Liver (tissue), 9 donors: Measurements from ENCODE around the gene GPC3. TPM values are rescaled to one million over a fixed set of nuclear protein-coding genes. Genes with fewer than 3 reads are reported as not detected.

Experiments used
- DNase-seq: peaks from one replicate; pipeline ENCODE4 v3.0.0-alpha.2; 2017; ENCODE audit warnings: low spot score
- H3K27ac ChIP-seq, 2 donors: one replicate each; pipeline ENCODE4 v1.7.0; 2013; ENCODE audit warnings: inconsistent platforms in 2 of 2, low read length in 2 of 2, control low read depth in 1 of 2, low read depth in 1 of 2, mild to moderate bottlenecking in 1 of 2
- H3K27me3 ChIP-seq, 4 donors: one replicate each; pipeline versions ENCODE4 v1.6.1 to v1.7.0; 2013; ENCODE audit warnings: low read length in 3 of 4, inconsistent platforms in 1 of 4, mild to moderate bottlenecking in 1 of 4, moderate library complexity in 1 of 4; ENCODE audit not compliant: control insufficient read depth in 4 of 4, insufficient read depth in 4 of 4
- H3K36me3 ChIP-seq, 4 donors: one replicate each; pipeline versions ENCODE4 v1.6.1 to v1.7.0; 2013; ENCODE audit warnings: low read length in 3 of 4, mild to moderate bottlenecking in 3 of 4, low read depth in 1 of 4, moderate library complexity in 1 of 4; ENCODE audit not compliant: control insufficient read depth in 4 of 4, insufficient read depth in 3 of 4
- H3K4me1 ChIP-seq, 4 donors: one replicate each; pipeline versions ENCODE4 v1.6.1 to v1.7.0; 2013; ENCODE audit warnings: low read length in 3 of 4, mild to moderate bottlenecking in 3 of 4, moderate library complexity in 1 of 4; ENCODE audit not compliant: control insufficient read depth in 4 of 4, insufficient read depth in 4 of 4
- H3K4me3 ChIP-seq, 3 donors: one replicate each; pipeline versions ENCODE4 v1.6.1 to v1.7.0; 2013; ENCODE audit warnings: low read length in 3 of 3, control low read depth in 1 of 3, low read depth in 1 of 3, mild to moderate bottlenecking in 1 of 3
- H3K9ac ChIP-seq, 2 donors: one replicate each; pipeline ENCODE4 v1.7.0; 2013; ENCODE audit warnings: low read length in 2 of 2, mild to moderate bottlenecking in 2 of 2, moderate library complexity in 2 of 2, control low read depth in 1 of 2, low read depth in 1 of 2
- H3K9me3 ChIP-seq, 4 donors: one replicate each; pipeline versions ENCODE4 v1.6.1 to v1.7.0; 2013; ENCODE audit warnings: low read length in 3 of 4; ENCODE audit not compliant: control insufficient read depth in 4 of 4
- FOXA1 ChIP-seq: IDR thresholded peaks from 2 replicates; pipeline ENCODE4 v1.6.1; 2016; ENCODE audit warnings: antibody characterized with exemption
- HNF4A ChIP-seq, 2 donors: conservative IDR thresholded peaks; 2 replicates each; pipeline ENCODE4 v1.6.1; 2016; ENCODE audit warnings: antibody characterized with exemption in 2 of 2, mild to moderate bottlenecking in 2 of 2
- NR2F2 ChIP-seq: IDR thresholded peaks from 2 replicates; pipeline ENCODE4 v1.6.1; 2016; ENCODE audit warnings: antibody characterized with exemption
- RAD21 ChIP-seq, 2 donors: IDR thresholded peaks; 2 replicates each; pipeline ENCODE4 v1.6.1; 2016; ENCODE audit warnings: antibody characterized with exemption in 2 of 2, mild to moderate bottlenecking in 2 of 2
- SP1 ChIP-seq: IDR thresholded peaks from 2 replicates; pipeline ENCODE4 v1.6.1; 2018; ENCODE audit warnings: antibody characterized with exemption, mild to moderate bottlenecking
- TAF1 ChIP-seq: conservative IDR thresholded peaks from 2 replicates; pipeline ENCODE4 v1.6.1; 2016; ENCODE audit warnings: antibody characterized with exemption, mild to moderate bottlenecking
- YY1 ChIP-seq: IDR thresholded peaks from 2 replicates; pipeline ENCODE4 v1.6.1; 2016; ENCODE audit warnings: antibody characterized with exemption, mild to moderate bottlenecking
- WGBS: extraction: QIAGEN DNeasy Blood & Tissue Kit; methylation state at CpG from one replicate; pipeline ENCODE4 v1.1.7; 2013; 5-methylcytosine and 5-hydroxymethylcytosine counted together
- polyA plus RNA-seq, 2 donors: library from polyadenylated mRNA; stranded (reverse) in 1 of 2; unstranded in 1 of 2; fragments of 200-250 nt in 1 of 2; fragments of >200 nt in 1 of 2; fragmentation: Nextera tagmentation in 1 of 2; extraction: Ambion mirVana in 1 of 2; gene quantifications; one replicate each; pipeline versions ENCODE4 v1.2.1 to v1.2.3, GENCODE V29; 2013 to 2015
- total RNA-seq, 2 donors: library from RNA; depleted of rRNA; stranded (reverse); fragments of >200 nt; gene quantifications; one replicate each; pipeline ENCODE4 v1.2.3, GENCODE V29; 2014
- TF ChIP-seq, protein P1 (sequence below): IDR thresholded peaks from 2 replicates; pipeline ENCODE4 v1.6.1; 2016; ENCODE audit warnings: antibody characterized with exemption
- TF ChIP-seq, protein P2 (sequence below): IDR thresholded peaks from 2 replicates; pipeline ENCODE4 v1.6.1; 2016; ENCODE audit warnings: antibody characterized with exemption, mild to moderate bottlenecking
- TF ChIP-seq, protein P3 (sequence below): IDR thresholded peaks from 2 replicates; pipeline ENCODE4 v1.6.1; 2016; ENCODE audit warnings: antibody characterized with exemption
- TF ChIP-seq, protein P4 (sequence below): IDR thresholded peaks from 2 replicates; pipeline ENCODE4 v1.6.1; 2016; ENCODE audit warnings: antibody characterized with exemption
- TF ChIP-seq, protein P5 (sequence below): fragments of 150-350 bp; IDR thresholded peaks from 2 replicates; pipeline ENCODE4 v1.5.1; 2017; ENCODE audit warnings: improper control_type of control experiment, low read depth, low read length; ENCODE audit not compliant: missing input control
- donor health status: healthy.
- donor health status: healthy.
- donor health status: healthy.
- donor health status: healthy.
- donor health status: healthy.

GPC3 gene
- total and polyA plus RNA-seq, 4 donors: 0.40 to 1,133 (median 1.5) TPM

DNA sequence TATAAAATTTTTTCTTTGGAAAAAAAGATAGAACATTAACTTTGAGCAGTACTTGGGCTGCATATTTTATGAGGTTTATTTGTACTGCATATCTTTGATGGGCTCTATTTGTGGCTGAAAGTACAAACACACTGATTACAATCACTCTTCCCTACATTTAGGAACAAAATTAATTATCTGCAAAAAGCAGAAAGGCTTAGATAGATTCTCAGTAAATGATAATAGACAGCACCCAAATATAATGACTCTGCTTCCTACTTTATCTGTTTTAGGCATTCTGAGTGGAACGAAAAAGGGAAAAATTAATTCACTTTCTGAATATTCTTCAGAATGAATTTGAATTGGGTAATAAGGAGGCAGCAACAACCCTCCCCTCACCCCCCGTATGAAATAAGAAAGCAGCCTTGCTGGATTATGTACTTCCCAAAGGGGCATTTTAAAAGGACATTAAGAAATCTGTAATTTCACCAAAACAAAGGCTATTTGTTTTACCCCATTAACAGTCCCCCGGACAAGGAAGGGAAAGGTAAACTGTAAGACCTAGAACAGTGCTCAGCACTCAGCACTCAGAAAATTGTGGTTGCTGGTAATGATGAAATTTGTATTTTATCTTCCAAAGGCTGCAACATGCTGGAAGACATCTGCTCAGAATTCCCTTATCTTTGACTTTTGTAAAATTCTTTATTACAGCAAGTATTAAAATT is 242.6 kb downstream of the GPC3 start:
- H3K27me3 ChIP-seq: no peaks in the 10 kb centered on the region
- 54% methylated on average over 3 of the region's 3 CpGs for WGBS
- TF ChIP-seq FOXA1 (no peak), HNF4A (conservative IDR thresholded peaks at IDR 0.05) (no peak), NR2F2 (no peak), TAF1 (no peak), RAD21 (IDR thresholded peaks at IDR 0.05) (no peak), YY1 (no peak), SP1 (no peak)
- TF ChIP-seq, protein P1, sequence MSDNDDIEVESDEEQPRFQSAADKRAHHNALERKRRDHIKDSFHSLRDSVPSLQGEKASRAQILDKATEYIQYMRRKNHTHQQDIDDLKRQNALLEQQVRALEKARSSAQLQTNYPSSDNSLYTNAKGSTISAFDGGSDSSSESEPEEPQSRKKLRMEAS: no peak
- TF ChIP-seq, protein P2, sequence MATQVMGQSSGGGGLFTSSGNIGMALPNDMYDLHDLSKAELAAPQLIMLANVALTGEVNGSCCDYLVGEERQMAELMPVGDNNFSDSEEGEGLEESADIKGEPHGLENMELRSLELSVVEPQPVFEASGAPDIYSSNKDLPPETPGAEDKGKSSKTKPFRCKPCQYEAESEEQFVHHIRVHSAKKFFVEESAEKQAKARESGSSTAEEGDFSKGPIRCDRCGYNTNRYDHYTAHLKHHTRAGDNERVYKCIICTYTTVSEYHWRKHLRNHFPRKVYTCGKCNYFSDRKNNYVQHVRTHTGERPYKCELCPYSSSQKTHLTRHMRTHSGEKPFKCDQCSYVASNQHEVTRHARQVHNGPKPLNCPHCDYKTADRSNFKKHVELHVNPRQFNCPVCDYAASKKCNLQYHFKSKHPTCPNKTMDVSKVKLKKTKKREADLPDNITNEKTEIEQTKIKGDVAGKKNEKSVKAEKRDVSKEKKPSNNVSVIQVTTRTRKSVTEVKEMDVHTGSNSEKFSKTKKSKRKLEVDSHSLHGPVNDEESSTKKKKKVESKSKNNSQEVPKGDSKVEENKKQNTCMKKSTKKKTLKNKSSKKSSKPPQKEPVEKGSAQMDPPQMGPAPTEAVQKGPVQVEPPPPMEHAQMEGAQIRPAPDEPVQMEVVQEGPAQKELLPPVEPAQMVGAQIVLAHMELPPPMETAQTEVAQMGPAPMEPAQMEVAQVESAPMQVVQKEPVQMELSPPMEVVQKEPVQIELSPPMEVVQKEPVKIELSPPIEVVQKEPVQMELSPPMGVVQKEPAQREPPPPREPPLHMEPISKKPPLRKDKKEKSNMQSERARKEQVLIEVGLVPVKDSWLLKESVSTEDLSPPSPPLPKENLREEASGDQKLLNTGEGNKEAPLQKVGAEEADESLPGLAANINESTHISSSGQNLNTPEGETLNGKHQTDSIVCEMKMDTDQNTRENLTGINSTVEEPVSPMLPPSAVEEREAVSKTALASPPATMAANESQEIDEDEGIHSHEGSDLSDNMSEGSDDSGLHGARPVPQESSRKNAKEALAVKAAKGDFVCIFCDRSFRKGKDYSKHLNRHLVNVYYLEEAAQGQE: no peak
- TF ChIP-seq, protein P3, sequence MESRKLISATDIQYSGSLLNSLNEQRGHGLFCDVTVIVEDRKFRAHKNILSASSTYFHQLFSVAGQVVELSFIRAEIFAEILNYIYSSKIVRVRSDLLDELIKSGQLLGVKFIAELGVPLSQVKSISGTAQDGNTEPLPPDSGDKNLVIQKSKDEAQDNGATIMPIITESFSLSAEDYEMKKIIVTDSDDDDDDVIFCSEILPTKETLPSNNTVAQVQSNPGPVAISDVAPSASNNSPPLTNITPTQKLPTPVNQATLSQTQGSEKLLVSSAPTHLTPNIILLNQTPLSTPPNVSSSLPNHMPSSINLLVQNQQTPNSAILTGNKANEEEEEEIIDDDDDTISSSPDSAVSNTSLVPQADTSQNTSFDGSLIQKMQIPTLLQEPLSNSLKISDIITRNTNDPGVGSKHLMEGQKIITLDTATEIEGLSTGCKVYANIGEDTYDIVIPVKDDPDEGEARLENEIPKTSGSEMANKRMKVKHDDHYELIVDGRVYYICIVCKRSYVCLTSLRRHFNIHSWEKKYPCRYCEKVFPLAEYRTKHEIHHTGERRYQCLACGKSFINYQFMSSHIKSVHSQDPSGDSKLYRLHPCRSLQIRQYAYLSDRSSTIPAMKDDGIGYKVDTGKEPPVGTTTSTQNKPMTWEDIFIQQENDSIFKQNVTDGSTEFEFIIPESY: no peak
- TF ChIP-seq, protein P4, sequence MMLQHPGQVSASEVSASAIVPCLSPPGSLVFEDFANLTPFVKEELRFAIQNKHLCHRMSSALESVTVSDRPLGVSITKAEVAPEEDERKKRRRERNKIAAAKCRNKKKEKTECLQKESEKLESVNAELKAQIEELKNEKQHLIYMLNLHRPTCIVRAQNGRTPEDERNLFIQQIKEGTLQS: no peak
- H3K9ac ChIP-seq: no peak overlapping the region
- H3K27ac ChIP-seq: no peak overlapping the region
- H3K9me3 ChIP-seq: no peaks in the 10 kb centered on the region
- H3K4me1 ChIP-seq: no peaks in the 10 kb centered on the region
- no peaks in the 10 kb centered on the region for H3K36me3 ChIP-seq
- no peak for DNase-seq
- H3K4me3 ChIP-seq: no peak overlapping the region

DNA sequence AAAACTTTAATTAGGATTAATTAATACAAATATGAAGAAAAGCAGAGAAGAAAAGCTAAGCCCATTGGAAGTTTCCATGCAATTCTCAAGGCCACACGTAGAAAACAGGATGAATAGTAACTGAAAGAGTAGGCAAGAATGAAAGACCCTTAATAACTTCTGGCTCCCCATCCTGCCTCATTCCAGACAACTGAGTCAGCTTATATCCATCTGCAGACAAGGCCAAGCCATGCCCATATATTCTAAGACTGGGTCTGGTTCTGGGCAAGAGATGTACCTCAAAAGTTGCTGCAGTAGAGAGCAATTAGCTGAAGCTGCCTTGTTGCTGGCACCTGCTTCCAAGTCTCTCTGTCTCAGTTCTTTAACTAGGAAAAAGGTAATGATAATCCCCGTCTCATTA is 244.1 kb downstream of the GPC3 start:
- no peaks in the 10 kb centered on the region for H3K27me3 ChIP-seq
- no peak overlapping the region for H3K27ac ChIP-seq
- TF ChIP-seq, protein P5, sequence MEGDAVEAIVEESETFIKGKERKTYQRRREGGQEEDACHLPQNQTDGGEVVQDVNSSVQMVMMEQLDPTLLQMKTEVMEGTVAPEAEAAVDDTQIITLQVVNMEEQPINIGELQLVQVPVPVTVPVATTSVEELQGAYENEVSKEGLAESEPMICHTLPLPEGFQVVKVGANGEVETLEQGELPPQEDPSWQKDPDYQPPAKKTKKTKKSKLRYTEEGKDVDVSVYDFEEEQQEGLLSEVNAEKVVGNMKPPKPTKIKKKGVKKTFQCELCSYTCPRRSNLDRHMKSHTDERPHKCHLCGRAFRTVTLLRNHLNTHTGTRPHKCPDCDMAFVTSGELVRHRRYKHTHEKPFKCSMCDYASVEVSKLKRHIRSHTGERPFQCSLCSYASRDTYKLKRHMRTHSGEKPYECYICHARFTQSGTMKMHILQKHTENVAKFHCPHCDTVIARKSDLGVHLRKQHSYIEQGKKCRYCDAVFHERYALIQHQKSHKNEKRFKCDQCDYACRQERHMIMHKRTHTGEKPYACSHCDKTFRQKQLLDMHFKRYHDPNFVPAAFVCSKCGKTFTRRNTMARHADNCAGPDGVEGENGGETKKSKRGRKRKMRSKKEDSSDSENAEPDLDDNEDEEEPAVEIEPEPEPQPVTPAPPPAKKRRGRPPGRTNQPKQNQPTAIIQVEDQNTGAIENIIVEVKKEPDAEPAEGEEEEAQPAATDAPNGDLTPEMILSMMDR: no peak
- no peak for TF ChIP-seq SP1
- no peak for DNase-seq
- H3K9ac ChIP-seq: no peak overlapping the region
- H3K4me1 ChIP-seq: no peaks in the 10 kb centered on the region
- H3K4me3 ChIP-seq: no peak overlapping the region
- H3K36me3 ChIP-seq: no peaks in the 10 kb centered on the region
- H3K9me3 ChIP-seq: no peaks in the 10 kb centered on the region
- WGBS: 90% methylated on average over 2 of the region's 2 CpGs
